Kidney (tissue), 14 donors: ENCODE results near the gene ZNF581. TPM values are rescaled to one million over a fixed set of nuclear protein-coding genes. Genes with fewer than 3 reads are reported as not detected.

Experiments
- DNase-seq, 5 donors: peaks; one replicate each; pipeline ENCODE4 v3.0.0-alpha.2; 2013 to 2020
- FAIRE-seq: peaks from 2 replicates; lab custom pipeline; 2012; peaks lifted over from hg19 to GRCh38; lab: Jason Lieb, UNC
- H3K27ac ChIP-seq, 2 donors: one replicate each; pipeline ENCODE4 v1.7.0; 2013; ENCODE audit warnings: low read depth in 2 of 2, low read length in 2 of 2, inconsistent platforms in 1 of 2
- H3K27me3 ChIP-seq: one replicate; pipeline ENCODE4 v1.7.1; 2013; ENCODE audit warnings: low read length, inconsistent platforms; ENCODE audit not compliant: control insufficient read depth, insufficient read depth
- H3K36me3 ChIP-seq, 3 donors: one replicate each; pipeline versions ENCODE4 v1.7.0 to v1.7.1; 2013; ENCODE audit warnings: low read length in 3 of 3, control low read depth in 1 of 3, inconsistent platforms in 1 of 3; ENCODE audit not compliant: insufficient read depth in 3 of 3, control insufficient read depth in 2 of 3
- H3K4me1 ChIP-seq, 3 donors: one replicate each; pipeline versions ENCODE4 v1.7.0 to v1.7.1; 2013; ENCODE audit warnings: low read length in 3 of 3, inconsistent platforms in 1 of 3, low read depth in 1 of 3; ENCODE audit not compliant: control insufficient read depth in 2 of 3, insufficient read depth in 2 of 3
- H3K4me3 ChIP-seq, 3 donors: one replicate each; pipeline versions ENCODE4 v1.7.0 to v1.8.1; 2013; ENCODE audit warnings: low read length in 3 of 3, control low read depth in 1 of 3, inconsistent platforms in 1 of 3
- H3K9ac ChIP-seq, 3 donors: one replicate each; pipeline versions ENCODE4 v1.7.0 to v1.7.1; 2013; ENCODE audit warnings: low read length in 3 of 3, control low read depth in 1 of 3, inconsistent platforms in 1 of 3
- H3K9me3 ChIP-seq, 3 donors: one replicate each; pipeline versions ENCODE4 v1.7.0 to v1.7.1; 2013; ENCODE audit warnings: low read length in 3 of 3, control low read depth in 1 of 3, inconsistent platforms in 1 of 3; ENCODE audit not compliant: control insufficient read depth in 2 of 3, insufficient read depth in 1 of 3
- intact Hi-C: fragments of 100-400 bp; cut with DNase I; formaldehyde crosslinking; loops from one replicate; pipeline ENCODE4 v1.11.1; 2022
- polyA plus RNA-seq: library from polyadenylated mRNA; stranded (reverse); fragments of 350-450 nt; fragmentation: Illumina TruSeq; extraction: RNeasy Lipid Tissue Mini Kit (QIAGEN cat#74804); gene quantifications from one replicate; pipeline ENCODE4 v1.2.3, GENCODE V29; 2014; ENCODE audit warnings: low read depth, low replicate concordance; ENCODE audit not compliant: insufficient read depth
- total RNA-seq: library from RNA; stranded (reverse); fragmentation: NEBNext Ultra II Directional; extraction: Animal tissue kit (Norgen Biotek cat#: 25700); gene quantifications from one replicate; pipeline ENCODE4 v1.2.1, GENCODE V29; 2021
- TF ChIP-seq, protein P1 (sequence below): IDR thresholded peaks from 3 replicates; pipeline ENCODE4 v1.5.1; 2012; ENCODE audit warnings: mild to moderate bottlenecking, moderate library complexity, borderline replicate concordance; ENCODE audit not compliant: insufficient read depth; ENCODE audit errors: extremely low read depth
- donor health status: control.
- donor health status: control.
- donor health status: control.
- donor health status: control.
- donor health status: control.
- donor health status: DM: yes; HTN: yes; CAD: no.
- donor health status: Normal renal cell carcinoma (clear cell type).

ZNF581 gene
- total and polyA plus RNA-seq, 2 donors from 2014 or later = 22.0 to 23.6 TPM

DNA sequence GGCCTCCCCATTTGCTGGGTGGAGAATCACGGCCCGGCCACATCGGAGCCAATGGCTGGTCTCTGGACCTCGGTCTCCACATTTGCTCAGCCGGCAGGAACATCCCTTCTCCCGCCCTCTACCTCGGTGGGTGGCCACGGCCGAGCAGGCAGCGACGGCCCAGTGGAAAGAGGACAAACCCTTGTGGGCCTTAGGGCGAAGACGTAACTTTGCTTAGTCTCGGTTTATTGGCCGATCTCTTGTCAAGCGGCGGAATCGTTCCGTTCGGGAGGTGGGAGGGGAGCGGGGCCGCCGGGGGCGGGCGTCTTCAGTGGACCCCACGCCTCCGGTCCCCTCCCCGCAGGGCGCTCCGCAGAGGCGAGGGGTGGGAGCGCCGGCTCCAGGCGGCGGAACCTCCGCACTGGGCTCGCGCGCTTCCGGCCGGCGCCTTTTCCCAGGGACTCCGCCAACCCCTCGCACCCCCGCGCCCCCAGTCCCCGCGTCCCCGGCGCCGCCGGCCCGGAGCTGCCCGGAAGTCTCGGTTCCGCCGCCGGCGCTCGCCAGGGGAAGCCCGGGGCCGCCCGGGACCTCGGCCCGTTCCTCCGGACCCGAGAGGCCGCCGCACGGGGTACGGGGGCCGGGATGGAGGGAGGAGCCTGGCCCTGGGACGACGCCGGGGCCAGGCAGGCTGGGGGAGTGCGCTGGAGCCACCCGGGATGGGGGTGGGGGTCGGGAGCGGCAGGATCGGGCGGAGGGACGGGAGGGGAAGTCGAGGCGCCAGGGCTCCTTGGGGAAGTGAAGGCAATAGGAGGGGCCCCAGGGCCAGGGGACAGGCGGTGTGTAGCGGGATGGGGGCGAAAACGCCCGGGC, 2.6 kb upstream of the ZNF581 start, which contains the start of gene ZNF580:
TSS of gene ZNF580 (plus strand) at position 426 of the 849 bp plus-strand sequence. CDS start 1,507 bp downstream, outside the sequence.
- intact Hi-C loops = no loop called here
- Histone ChIP-seq H3K27ac (peak within 1 kb of the TSS; percentile 77 to 89), H3K9me3 (no peaks in the 10 kb centered on the region), H3K4me3 (peak within 1 kb of the TSS; percentile 64 to 84 (median 79)), H3K36me3 (no peaks in the 10 kb centered on the region), H3K9ac (peak within 1 kb of the TSS; percentile 50 to 84 (median 69)), H3K27me3 (no peaks in the 10 kb centered on the region), H3K4me1 (peaks cover under 1 to 46% (median 8%) of the 10 kb centered on the region in 3 donors)
- TF ChIP-seq, protein P1, sequence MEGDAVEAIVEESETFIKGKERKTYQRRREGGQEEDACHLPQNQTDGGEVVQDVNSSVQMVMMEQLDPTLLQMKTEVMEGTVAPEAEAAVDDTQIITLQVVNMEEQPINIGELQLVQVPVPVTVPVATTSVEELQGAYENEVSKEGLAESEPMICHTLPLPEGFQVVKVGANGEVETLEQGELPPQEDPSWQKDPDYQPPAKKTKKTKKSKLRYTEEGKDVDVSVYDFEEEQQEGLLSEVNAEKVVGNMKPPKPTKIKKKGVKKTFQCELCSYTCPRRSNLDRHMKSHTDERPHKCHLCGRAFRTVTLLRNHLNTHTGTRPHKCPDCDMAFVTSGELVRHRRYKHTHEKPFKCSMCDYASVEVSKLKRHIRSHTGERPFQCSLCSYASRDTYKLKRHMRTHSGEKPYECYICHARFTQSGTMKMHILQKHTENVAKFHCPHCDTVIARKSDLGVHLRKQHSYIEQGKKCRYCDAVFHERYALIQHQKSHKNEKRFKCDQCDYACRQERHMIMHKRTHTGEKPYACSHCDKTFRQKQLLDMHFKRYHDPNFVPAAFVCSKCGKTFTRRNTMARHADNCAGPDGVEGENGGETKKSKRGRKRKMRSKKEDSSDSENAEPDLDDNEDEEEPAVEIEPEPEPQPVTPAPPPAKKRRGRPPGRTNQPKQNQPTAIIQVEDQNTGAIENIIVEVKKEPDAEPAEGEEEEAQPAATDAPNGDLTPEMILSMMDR = no peak
- DNase-seq = peak; percentile 77 to 94 (median 88)
- FAIRE-seq = no peak

DNA sequence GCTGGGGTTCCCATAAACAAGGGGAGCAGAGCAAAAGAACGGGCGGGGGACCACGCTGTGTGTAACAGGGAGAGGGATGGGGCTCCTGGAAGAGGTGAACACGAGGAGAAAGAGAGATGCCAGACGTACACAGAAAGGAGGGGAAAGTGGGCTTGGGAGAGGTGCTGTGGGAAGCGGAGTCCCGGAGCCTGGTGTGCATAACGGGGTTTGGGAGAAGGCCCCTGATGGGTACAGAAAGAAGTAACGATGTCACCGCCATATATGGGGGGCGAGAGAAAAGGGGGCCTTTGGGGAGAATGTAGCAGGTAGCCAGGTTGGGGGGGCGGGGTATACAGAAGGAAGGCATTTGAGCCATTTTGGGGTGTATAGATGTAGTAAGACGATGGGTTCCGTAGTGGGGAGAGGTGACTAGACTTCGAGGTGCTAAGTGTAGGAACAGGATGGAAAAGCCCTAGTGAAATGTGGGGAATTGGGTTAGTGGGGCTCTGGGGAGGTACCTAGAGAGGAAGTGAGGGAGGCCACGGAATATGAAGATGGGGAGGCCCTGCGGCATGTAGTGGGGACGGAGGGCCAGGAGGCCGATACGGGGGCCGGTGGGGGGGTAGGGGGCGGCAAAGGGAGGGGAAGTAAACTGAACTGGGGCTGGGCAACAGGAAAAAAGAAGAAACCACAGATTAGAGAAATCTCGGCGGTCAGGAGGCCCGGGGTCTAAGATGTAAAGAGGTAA, 1.9 kb upstream of the ZNF581 start:
- Histone ChIP-seq H3K9me3 (no peaks in the 10 kb centered on the region), H3K36me3 (no peaks in the 10 kb centered on the region), H3K27ac (peak overlapping the region; percentile 63 to 89), H3K27me3 (no peaks in the 10 kb centered on the region), H3K4me1 (peaks cover 0 to 38% (median 4%) of the 10 kb centered on the region in 3 donors), H3K9ac (peak overlapping the region; percentile 50 to 84 (median 69)), H3K4me3 (peak overlapping the region; percentile 64 to 84 (median 79))
- no peak for FAIRE-seq
- intact Hi-C loops = no loop called here
- peak in 1 of 5 donors; percentile 38 for DNase-seq
- TF ChIP-seq, protein P1 = no peak

DNA sequence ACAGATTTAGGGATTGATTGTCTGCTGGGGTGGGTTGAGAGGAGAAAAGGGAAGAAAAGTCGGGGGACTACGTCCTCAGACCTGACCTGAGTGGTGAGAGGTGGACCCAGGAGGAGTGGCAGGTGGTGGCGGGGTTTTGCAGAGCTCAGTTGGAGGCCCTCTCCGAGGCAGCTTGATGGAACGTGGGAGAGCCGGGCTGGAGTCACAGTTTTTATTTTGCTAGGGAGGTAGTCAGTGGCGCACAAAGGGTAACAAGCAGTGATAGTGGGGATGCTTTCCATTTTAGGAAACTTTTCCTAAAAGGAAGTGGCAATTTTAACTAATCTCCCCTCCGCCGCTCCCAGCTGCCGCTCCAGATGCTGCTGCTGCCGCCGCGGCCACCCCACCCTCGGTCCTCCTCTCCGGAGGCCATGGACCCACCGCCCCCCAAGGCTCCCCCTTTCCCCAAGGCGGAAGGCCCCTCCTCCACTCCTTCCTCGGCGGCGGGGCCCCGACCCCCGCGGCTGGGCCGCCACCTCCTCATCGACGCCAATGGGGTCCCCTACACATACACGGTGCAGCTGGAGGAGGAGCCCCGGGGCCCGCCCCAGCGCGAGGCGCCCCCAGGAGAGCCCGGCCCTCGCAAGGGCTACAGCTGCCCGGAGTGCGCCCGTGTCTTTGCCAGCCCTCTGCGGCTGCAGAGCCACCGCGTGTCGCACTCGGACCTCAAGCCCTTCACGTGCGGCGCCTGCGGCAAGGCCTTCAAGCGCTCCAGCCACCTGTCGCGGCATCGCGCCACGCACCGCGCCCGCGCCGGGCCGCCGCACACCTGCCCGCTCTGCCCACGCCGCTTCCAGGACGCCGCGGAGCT, 1.1 kb upstream of the ZNF581 start:
- H3K4me1 ChIP-seq = peaks cover 0 to 39% (median 4%) of the 10 kb centered on the region in 3 donors
- peak overlapping the region; percentile 45 to 74 for H3K27ac ChIP-seq
- H3K9me3 ChIP-seq = no peaks in the 10 kb centered on the region
- peak overlapping the region in 2 of 3 donors; percentile 18 to 84 for H3K9ac ChIP-seq
- FAIRE-seq (no peak), DNase-seq (peak in 2 of 5 donors; percentile 62 to 90)
- intact Hi-C loops = no loop called here
- H3K36me3 ChIP-seq = no peaks in the 10 kb centered on the region
- TF ChIP-seq, protein P1 = no peak
- no peaks in the 10 kb centered on the region for H3K27me3 ChIP-seq
- peak overlapping the region; percentile 46 to 82 (median 79) for H3K4me3 ChIP-seq
